T-helper 17 cell (primary cell): ENCODE results near the gene PKHD1. TPM values are rescaled to one million over a fixed set of nuclear protein-coding genes. Genes with fewer than 3 reads are reported as not detected.

Experiments used
- ATAC-seq: fragments of 150-1000 bp; cut with Tn5 transposase; 2 replicates; pipeline ENCODE4 v1.10.0; 2021; ENCODE audit warnings: mild to moderate bottlenecking, moderate library complexity
- DNase-seq, 3 donors: peaks; one replicate each; pipeline versions ENCODE4 v3.0.0 to v3.0.0-alpha.2; 2020 to 2021
- H3K9me3 ChIP-seq: one replicate; pipeline ENCODE4 v1.7.0; 2013; ENCODE audit warnings: low read length, mild to moderate bottlenecking; ENCODE audit not compliant: control insufficient read depth, poor library complexity, severe bottlenecking
- H3K27ac Mint-ChIP-seq: one replicate; pipeline ENCODE4 v1.8.0; 2022; ENCODE audit warnings: mild to moderate bottlenecking, moderate library complexity, mixed read lengths
- H3K27me3 Mint-ChIP-seq: one replicate; pipeline ENCODE4 v1.8.0; 2022; ENCODE audit warnings: mixed read lengths
- H3K36me3 Mint-ChIP-seq: one replicate; pipeline ENCODE4 v1.8.0; 2022; ENCODE audit warnings: low read depth, mixed read lengths
- H3K4me1 Mint-ChIP-seq: one replicate; pipeline ENCODE4 v1.8.0; 2022; ENCODE audit warnings: mild to moderate bottlenecking, mixed read lengths
- H3K4me3 Mint-ChIP-seq: one replicate; pipeline ENCODE4 v1.8.0; 2022; ENCODE audit warnings: mild to moderate bottlenecking, moderate library complexity, mixed read lengths
- total RNA-seq, 4 donors: library from RNA in 2 of 4; stranded (reverse) in 2 of 4; gene quantifications; one replicate each; pipeline ENCODE4 v1.2.3 and lab custom pipeline; 2022 to 2026

Gene PKHD1
- total RNA-seq, 2 donors from 2014 or later: 0.02 TPM; not detected in 1

- H3K4me3 Mint-ChIP-seq: no peak overlapping the region
- H3K9me3 ChIP-seq: no peaks in the 10 kb centered on the region
- H3K36me3 Mint-ChIP-seq: peaks cover 2% of the 10 kb centered on the region
- H3K27me3 Mint-ChIP-seq: peaks cover 37% of the 10 kb centered on the region
- DNase-seq (no peak), ATAC-seq (no peak)
- no peak overlapping the region for H3K27ac Mint-ChIP-seq
- H3K4me1 Mint-ChIP-seq: no peaks in the 10 kb centered on the region
Observed at GRCh38 chr6:52081237-52081636, 6.2 kb downstream of the PKHD1 start.

GRCh38 chr6:52077961-52078625 is 9.3 kb downstream of the PKHD1 start:
- H3K27me3 Mint-ChIP-seq: peaks cover 61% of the 10 kb centered on the region
- no peak overlapping the region for H3K4me3 Mint-ChIP-seq
- DNase-seq (no peak), ATAC-seq (no peak)
- H3K27ac Mint-ChIP-seq: no peak overlapping the region
- peaks cover 2% of the 10 kb centered on the region for H3K36me3 Mint-ChIP-seq
- H3K9me3 ChIP-seq: no peaks in the 10 kb centered on the region
- no peaks in the 10 kb centered on the region for H3K4me1 Mint-ChIP-seq

- peaks cover 67% of the 10 kb centered on the region for H3K27me3 Mint-ChIP-seq
- no peak overlapping the region for H3K4me3 Mint-ChIP-seq
- H3K4me1 Mint-ChIP-seq: no peaks in the 10 kb centered on the region
- no peak overlapping the region for H3K27ac Mint-ChIP-seq
- ATAC-seq: no peak
- H3K9me3 ChIP-seq: no peaks in the 10 kb centered on the region
- peaks cover 2% of the 10 kb centered on the region for H3K36me3 Mint-ChIP-seq
- no peak for DNase-seq
Observed at GRCh38 chr6:52077180-52077884, 10.1 kb downstream of the PKHD1 start.

GRCh38 chr6:52076791-52077179 is 10.6 kb downstream of the PKHD1 start:
- DNase-seq (no peak), ATAC-seq (no peak)
- Mint-ChIP-seq H3K27ac (no peak overlapping the region), H3K4me3 (no peak overlapping the region), H3K36me3 (peaks cover 2% of the 10 kb centered on the region), H3K27me3 (peaks cover 67% of the 10 kb centered on the region), H3K4me1 (no peaks in the 10 kb centered on the region)
- no peaks in the 10 kb centered on the region for H3K9me3 ChIP-seq

GRCh38 chr6:52074716-52075115 is 12.7 kb downstream of the PKHD1 start:
- no peak for ATAC-seq
- Mint-ChIP-seq H3K27me3 (peaks cover 63% of the 10 kb centered on the region), H3K36me3 (peaks cover 2% of the 10 kb centered on the region), H3K4me1 (no peaks in the 10 kb centered on the region), H3K4me3 (no peak overlapping the region), H3K27ac (no peak overlapping the region)
- no peaks in the 10 kb centered on the region for H3K9me3 ChIP-seq
- DNase-seq: no peak

GRCh38 chr6:52074155-52074554 is 13.3 kb downstream of the PKHD1 start:
- no peaks in the 10 kb centered on the region for H3K4me1 Mint-ChIP-seq
- ATAC-seq (no peak), DNase-seq (no peak)
- H3K9me3 ChIP-seq: no peaks in the 10 kb centered on the region
- no peak overlapping the region for H3K4me3 Mint-ChIP-seq
- peaks cover 1% of the 10 kb centered on the region for H3K36me3 Mint-ChIP-seq
- peaks cover 60% of the 10 kb centered on the region for H3K27me3 Mint-ChIP-seq
- H3K27ac Mint-ChIP-seq: no peak overlapping the region

- Mint-ChIP-seq H3K36me3 (peaks cover 5% of the 10 kb centered on the region), H3K4me1 (peaks cover 8% of the 10 kb centered on the region), H3K27me3 (no peaks in the 10 kb centered on the region), H3K27ac (no peak overlapping the region), H3K4me3 (no peak overlapping the region)
- DNase-seq: no peak
- H3K9me3 ChIP-seq: no peaks in the 10 kb centered on the region
- no peak for ATAC-seq
Observed at GRCh38 chr6:52065621-52066020, 21.8 kb downstream of the PKHD1 start.

- DNase-seq (peak in 2 of 3 donors; percentile 13 to 15), ATAC-seq (peak; percentile 97)
- peaks cover 2% of the 10 kb centered on the region for H3K27me3 Mint-ChIP-seq
- peaks cover 5% of the 10 kb centered on the region for H3K36me3 Mint-ChIP-seq
- no peak overlapping the region for H3K27ac Mint-ChIP-seq
- no peaks in the 10 kb centered on the region for H3K9me3 ChIP-seq
- H3K4me1 Mint-ChIP-seq: peaks cover 8% of the 10 kb centered on the region
- peak overlapping the region; percentile 68 for H3K4me3 Mint-ChIP-seq
Observed at GRCh38 chr6:52063584-52064344, 23.6 kb downstream of the PKHD1 start.

- Mint-ChIP-seq H3K4me3 (no peak overlapping the region), H3K36me3 (peaks cover 2% of the 10 kb centered on the region), H3K4me1 (peaks cover 8% of the 10 kb centered on the region), H3K27me3 (peaks cover 18% of the 10 kb centered on the region), H3K27ac (no peak overlapping the region)
- no peaks in the 10 kb centered on the region for H3K9me3 ChIP-seq
- no peak for DNase-seq
- ATAC-seq: no peak
Observed at GRCh38 chr6:52061481-52061880, 25.9 kb downstream of the PKHD1 start.

GRCh38 chr6:52059821-52060220 is 27.6 kb downstream of the PKHD1 start:
- ATAC-seq (no peak), DNase-seq (no peak)
- no peak overlapping the region for H3K27ac Mint-ChIP-seq
- H3K36me3 Mint-ChIP-seq: no peaks in the 10 kb centered on the region
- peaks cover 10% of the 10 kb centered on the region for H3K4me1 Mint-ChIP-seq
- H3K9me3 ChIP-seq: no peaks in the 10 kb centered on the region
- no peak overlapping the region for H3K4me3 Mint-ChIP-seq
- peaks cover 35% of the 10 kb centered on the region for H3K27me3 Mint-ChIP-seq

GRCh38 chr6:52055451-52055850 is 32.0 kb downstream of the PKHD1 start:
- DNase-seq (no peak), ATAC-seq (no peak)
- Mint-ChIP-seq H3K36me3 (no peaks in the 10 kb centered on the region), H3K4me1 (peaks cover 2% of the 10 kb centered on the region), H3K27me3 (peaks cover 63% of the 10 kb centered on the region), H3K27ac (no peak overlapping the region), H3K4me3 (no peak overlapping the region)
- H3K9me3 ChIP-seq: no peaks in the 10 kb centered on the region

GRCh38 chr6:52053038-52053695 is 34.2 kb downstream of the PKHD1 start:
- H3K4me1 Mint-ChIP-seq: peaks cover 2% of the 10 kb centered on the region
- H3K4me3 Mint-ChIP-seq: no peak overlapping the region
- ATAC-seq (no peak), DNase-seq (no peak)
- no peaks in the 10 kb centered on the region for H3K36me3 Mint-ChIP-seq
- H3K9me3 ChIP-seq: no peaks in the 10 kb centered on the region
- no peak overlapping the region for H3K27ac Mint-ChIP-seq
- H3K27me3 Mint-ChIP-seq: peaks cover 67% of the 10 kb centered on the region

GRCh38 chr6:52050051-52050405 is 37.4 kb downstream of the PKHD1 start:
- no peak overlapping the region for H3K27ac Mint-ChIP-seq
- no peak overlapping the region for H3K4me3 Mint-ChIP-seq
- H3K4me1 Mint-ChIP-seq: no peaks in the 10 kb centered on the region
- no peaks in the 10 kb centered on the region for H3K9me3 ChIP-seq
- DNase-seq: no peak
- peaks cover 63% of the 10 kb centered on the region for H3K27me3 Mint-ChIP-seq
- H3K36me3 Mint-ChIP-seq: no peaks in the 10 kb centered on the region
- ATAC-seq: no peak
